Measurements from ENCODE around the gene NINJ1. TPM values are rescaled to one million over a fixed set of nuclear protein-coding genes. Genes with fewer than 3 reads are reported as not detected.

Gene NINJ1
- polyA plus RNA-seq, 1 of the 3 experiments (the other 2 are of a cell fraction), result 31.7 TPM

DNA sequence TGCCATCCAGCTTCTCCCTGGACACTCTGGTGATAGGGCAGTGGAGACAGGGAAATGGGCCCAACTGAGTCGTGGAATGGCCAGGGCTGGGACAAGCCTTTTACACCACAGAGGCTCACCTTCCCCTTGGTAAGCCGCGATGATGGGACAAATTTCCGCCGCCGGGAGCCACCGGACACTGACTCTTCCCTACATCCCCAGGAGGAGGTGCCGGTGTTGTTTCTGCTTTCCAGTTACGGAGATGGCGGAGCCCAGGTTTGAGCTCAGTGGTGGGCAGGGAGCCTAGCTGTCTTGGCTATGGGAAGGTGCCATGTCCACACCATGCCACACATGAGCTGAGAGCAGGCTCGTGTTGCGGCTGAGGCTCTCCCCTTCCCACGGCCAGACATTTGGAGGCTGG, 30.0 kb upstream of the NINJ1 start:
- H3K4me1 ChIP-seq (ENCODE audit: control insufficient read depth in 1 of 2, insufficient read depth in 2 of 2, low read depth in 1 of 2, low read length in 1 of 2), result peaks cover 0 to 22% of the 10 kb centered on the region in 2 experiments; a peak in 2 of 4 replicates
- no peaks in the 10 kb centered on the region for H3F3A ChIP-seq (replicated peaks; ENCODE audit: insufficient read depth)
- no peaks in the 10 kb centered on the region for H3K9me3 ChIP-seq
- ChIA-PET POLR2A (no interaction called here), CTCF (interaction anchor here (0.6 to 8.0 kb wide), 3 partner anchors 10 to 140 kb away, joined by 3 to 91 read pairs (median 10); no protein-coding TSS in a partner anchor)
- WGBS (ENCODE audit: low lambda C conversion rate), result 91% methylated on average over 7 of the region's 13 CpGs
- H3K4me2 ChIP-seq, result no peak overlapping the region
- H3K9ac ChIP-seq, result no peak overlapping the region
- H3K27ac ChIP-seq (ENCODE audit: low read depth in 2 of 2, low read length in 1 of 2), result no peak overlapping the region
- H2AFZ ChIP-seq (ENCODE audit: low read depth), result no peak overlapping the region
- no peaks in the 10 kb centered on the region for H3K36me3 ChIP-seq (replicated peaks in 1 of 2; ENCODE audit: control insufficient read depth in 1 of 2, insufficient read depth in 2 of 2, low read length in 1 of 2)
- TF ChIP-seq JUND (IDR thresholded peaks at IDR 0.05) (no peak), EZH2phosphoT487 (IDR thresholded peaks at IDR 0.05; ENCODE audit: borderline replicate concordance, low read depth) (no peak), FOSL2 (IDR thresholded peaks at IDR 0.05; ENCODE audit: borderline replicate concordance, low read depth) (no peak), GATA2 (CRISPR knock-in tag; IDR thresholded peaks at IDR 0.05) (no peak), NRF1 (IDR thresholded peaks at IDR 0.05; ENCODE audit: low read depth, low read length) (no peak)
- TF ChIP-seq, protein P1, sequence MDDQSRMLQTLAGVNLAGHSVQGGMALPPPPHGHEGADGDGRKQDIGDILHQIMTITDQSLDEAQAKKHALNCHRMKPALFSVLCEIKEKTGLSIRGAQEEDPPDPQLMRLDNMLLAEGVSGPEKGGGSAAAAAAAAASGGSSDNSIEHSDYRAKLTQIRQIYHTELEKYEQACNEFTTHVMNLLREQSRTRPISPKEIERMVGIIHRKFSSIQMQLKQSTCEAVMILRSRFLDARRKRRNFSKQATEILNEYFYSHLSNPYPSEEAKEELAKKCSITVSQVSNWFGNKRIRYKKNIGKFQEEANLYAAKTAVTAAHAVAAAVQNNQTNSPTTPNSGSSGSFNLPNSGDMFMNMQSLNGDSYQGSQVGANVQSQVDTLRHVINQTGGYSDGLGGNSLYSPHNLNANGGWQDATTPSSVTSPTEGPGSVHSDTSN (IDR thresholded peaks at IDR 0.05), result no peak
- DNase-seq, result no peak
- no peaks in the 10 kb centered on the region for H3K79me2 ChIP-seq (ENCODE audit: insufficient read depth)
- no peaks in the 10 kb centered on the region for H3K27me3 ChIP-seq (ENCODE audit: insufficient read depth)
- H3K9me2 ChIP-seq, result no peaks in the 10 kb centered on the region
- H3K4me3 ChIP-seq (ENCODE audit: low read depth in 2 of 2, low read length in 1 of 2), result no peak overlapping the region
- no peaks in the 10 kb centered on the region for H4K20me1 ChIP-seq (ENCODE audit: insufficient read depth)

DNA sequence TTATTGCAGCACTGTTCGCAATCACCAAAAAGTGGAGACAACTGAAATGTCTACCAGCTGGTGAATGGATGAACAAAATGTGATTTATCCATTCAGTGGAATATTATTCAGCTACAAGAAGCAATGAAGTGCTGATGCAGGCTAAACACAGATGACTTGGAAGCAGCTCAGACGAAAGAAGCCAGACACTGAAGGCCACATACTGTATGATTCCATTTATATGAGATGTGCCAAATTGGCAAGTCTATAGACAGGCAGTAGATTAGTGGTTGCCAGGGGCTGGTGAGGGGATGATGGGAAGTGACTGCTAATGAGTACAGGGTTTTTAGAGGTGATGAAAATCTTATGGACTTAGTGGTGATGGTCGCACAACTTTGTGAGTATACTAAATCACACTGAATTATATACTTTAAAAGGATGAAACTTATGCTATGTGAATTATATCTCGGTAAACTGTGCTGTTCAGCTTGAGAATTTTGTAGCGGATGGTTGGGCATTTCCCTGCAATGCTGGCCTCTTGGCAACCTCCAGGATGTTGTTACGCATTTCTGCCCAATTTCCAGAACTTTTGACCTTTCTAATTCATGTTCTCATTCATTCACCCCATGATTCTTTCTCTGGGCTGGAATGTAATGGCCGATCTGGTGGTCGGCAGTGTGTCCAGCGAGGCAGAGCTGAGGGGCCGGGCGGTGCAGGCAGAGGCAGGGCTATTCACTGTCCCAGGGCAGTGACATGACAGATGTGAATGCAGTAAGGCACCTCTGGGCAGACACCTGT, 27.9 kb upstream of the NINJ1 start:
- no peak overlapping the region for H3K4me2 ChIP-seq
- no peak for TF ChIP-seq TCF12 (IDR thresholded peaks at IDR 0.05)
- TF ChIP-seq SMC3 (IDR thresholded peaks at IDR 0.05; ENCODE audit: low read depth, low read length), result no peak
- TF ChIP-seq RXRA (IDR thresholded peaks at IDR 0.05; ENCODE audit: borderline replicate concordance, low read depth), result no peak
- TF ChIP-seq, protein P2, sequence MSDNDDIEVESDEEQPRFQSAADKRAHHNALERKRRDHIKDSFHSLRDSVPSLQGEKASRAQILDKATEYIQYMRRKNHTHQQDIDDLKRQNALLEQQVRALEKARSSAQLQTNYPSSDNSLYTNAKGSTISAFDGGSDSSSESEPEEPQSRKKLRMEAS (IDR thresholded peaks at IDR 0.05; ENCODE audit: low read depth), result no peak
- no peaks in the 10 kb centered on the region for H3K79me2 ChIP-seq (ENCODE audit: insufficient read depth)
- ChIA-PET POLR2A (no interaction called here), CTCF (interaction anchor here (1.0 to 8.0 kb wide), 8 partner anchors 8 to 404 kb away, joined by 3 to 91 read pairs (median 4); no protein-coding TSS in a partner anchor)
- no peaks in the 10 kb centered on the region for H4K20me1 ChIP-seq (ENCODE audit: insufficient read depth)
- peaks cover 0 to 16% of the 10 kb centered on the region in 2 experiments; a peak in 2 of 4 replicates for H3K4me1 ChIP-seq (ENCODE audit: control insufficient read depth in 1 of 2, insufficient read depth in 2 of 2, low read depth in 1 of 2, low read length in 1 of 2)
- no peak overlapping the region for H2AFZ ChIP-seq (ENCODE audit: low read depth)
- H3K4me3 ChIP-seq (ENCODE audit: low read depth in 2 of 2, low read length in 1 of 2), result no peak overlapping the region
- no peak for DNase-seq
- no peaks in the 10 kb centered on the region for H3F3A ChIP-seq (replicated peaks; ENCODE audit: insufficient read depth)
- no peaks in the 10 kb centered on the region for H3K9me3 ChIP-seq
- no peak overlapping the region for H3K9ac ChIP-seq
- no peaks in the 10 kb centered on the region for H3K27me3 ChIP-seq (ENCODE audit: insufficient read depth)
- H3K27ac ChIP-seq (ENCODE audit: low read depth in 2 of 2, low read length in 1 of 2), result peak overlapping the region in 1 of 2 experiments; percentile 20; a peak in 1 of 4 replicates
- no peaks in the 10 kb centered on the region for H3K36me3 ChIP-seq (replicated peaks in 1 of 2; ENCODE audit: control insufficient read depth in 1 of 2, insufficient read depth in 2 of 2, low read length in 1 of 2)
- no peaks in the 10 kb centered on the region for H3K9me2 ChIP-seq
- WGBS (ENCODE audit: low lambda C conversion rate), result 74% methylated on average over 11 of the region's 11 CpGs

Data from SK-N-SH (cell line).